ENCODE data around the gene TRIM46. TPM values are rescaled to one million over a fixed set of nuclear protein-coding genes. Genes with fewer than 3 reads are reported as not detected.

Gene TRIM46
- total and polyA plus RNA-seq, 2 of the 13 experiments (the other 11 are each of a cell fraction or from before 2014, with no cell fraction given): 0.04 to 0.09 TPM

GRCh38 chr1:155128755-155129473 lies 44.7 kb upstream of the TRIM46 start (continued):
- peak; percentile 16; the same call in 1 of the 2 replicates for TF ChIP-seq AHDC1 (CRISPR knock-in tag; IDR thresholded peaks at IDR 0.05; ENCODE audit: borderline replicate concordance)
- TF ChIP-seq ZNF790 (CRISPR knock-in tag; IDR thresholded peaks at IDR 0.05; ENCODE audit: borderline replicate concordance): peak; percentile 85; the same call in 1 of the 2 replicates
- no peak for TF ChIP-seq GFI1 (CRISPR knock-in tag; IDR thresholded peaks at IDR 0.05; ENCODE audit: borderline replicate concordance)
- peak; percentile 94 for TF ChIP-seq ZNF281 (CRISPR knock-in tag; IDR thresholded peaks at IDR 0.05; ENCODE audit: borderline replicate concordance)
- no peak for TF ChIP-seq TP53 (CRISPR knock-in tag; conservative IDR thresholded peaks at IDR 0.05)
- peak; percentile 76; the same call in 1 of the 2 replicates for TF ChIP-seq HES4 (CRISPR knock-in tag; IDR thresholded peaks at IDR 0.05; ENCODE audit: borderline replicate concordance)
- peak; percentile 69 for TF ChIP-seq NR2C2 (CRISPR knock-in tag; IDR thresholded peaks at IDR 0.05; ENCODE audit: borderline replicate concordance)
- TF ChIP-seq SIX1 (CRISPR knock-in tag; IDR thresholded peaks at IDR 0.05; ENCODE audit: borderline replicate concordance): no peak
- TF ChIP-seq ZNF546 (CRISPR knock-in tag; conservative IDR thresholded peaks at IDR 0.05): no peak
- no peak for TF ChIP-seq JDP2 (CRISPR knock-in tag; IDR thresholded peaks at IDR 0.05; ENCODE audit: borderline replicate concordance)
- TF ChIP-seq ZBTB3 (CRISPR knock-in tag; IDR thresholded peaks at IDR 0.05; ENCODE audit: borderline replicate concordance, low read depth): no peak; the same call in 1 of the 2 replicates
- 0 out of 2 replicates have a peak, but pooled peaks have one; percentile 34 for TF ChIP-seq ZNF619 (CRISPR knock-in tag; IDR thresholded peaks at IDR 0.05)
- TF ChIP-seq HNF4G (IDR thresholded peaks at IDR 0.05; ENCODE audit: borderline replicate concordance, low read depth, low read length): peak; percentile 95
- peak; percentile 97 for TF ChIP-seq HNF4G (CRISPR knock-in tag; IDR thresholded peaks at IDR 0.05; ENCODE audit: borderline replicate concordance, low read depth)
- peak; percentile 47; the same call in 1 of the 2 replicates for TF ChIP-seq POGZ (CRISPR knock-in tag; IDR thresholded peaks at IDR 0.05)
- TF ChIP-seq ZNF879 (CRISPR knock-in tag; IDR thresholded peaks at IDR 0.05): peak; percentile 53; the same call in 1 of the 2 replicates
- peak; percentile 86 for TF ChIP-seq HDAC2 (CRISPR knock-in tag; IDR thresholded peaks at IDR 0.05)
- no peak for TF ChIP-seq MAF1 (CRISPR knock-in tag; IDR thresholded peaks at IDR 0.05; ENCODE audit: borderline replicate concordance)
- TF ChIP-seq ZSCAN25 (CRISPR knock-in tag; IDR thresholded peaks at IDR 0.05): peak; percentile 84
- TF ChIP-seq ZNF496 (CRISPR knock-in tag; IDR thresholded peaks at IDR 0.05; ENCODE audit: insufficient replicate concordance): no peak
